Esophagus muscularis mucosa (tissue), 4 donors: Measurements from ENCODE around the gene NRCAM.

Source experiments
- EP300 ChIP-seq: sonication (generic); formaldehyde crosslinking; IDR thresholded peaks from one replicate; pipeline ENCODE4 v1.6.1; 2017; ENCODE audit warnings: antibody characterized with exemption
- POLR2A ChIP-seq: fragments of 450-650 bp; IDR thresholded peaks from one replicate; pipeline ENCODE4 v1.6.1; 2017; ENCODE audit warnings: antibody characterized with exemption, moderate library complexity, mild to moderate bottlenecking, low read depth
- TF ChIP-seq, protein P1 (sequence below), 3 experiments: fragments of 200-600 bp in 2 of 3; fragments of 450-650 bp in 1 of 3; sonication (generic) in 2 of 3; IDR thresholded peaks; one replicate each; pipeline ENCODE4 v1.5.1; 2017 to 2019; ENCODE audit warnings: antibody characterized with exemption in 3 of 3, mild to moderate bottlenecking in 2 of 3, moderate library complexity in 1 of 3

DNA sequence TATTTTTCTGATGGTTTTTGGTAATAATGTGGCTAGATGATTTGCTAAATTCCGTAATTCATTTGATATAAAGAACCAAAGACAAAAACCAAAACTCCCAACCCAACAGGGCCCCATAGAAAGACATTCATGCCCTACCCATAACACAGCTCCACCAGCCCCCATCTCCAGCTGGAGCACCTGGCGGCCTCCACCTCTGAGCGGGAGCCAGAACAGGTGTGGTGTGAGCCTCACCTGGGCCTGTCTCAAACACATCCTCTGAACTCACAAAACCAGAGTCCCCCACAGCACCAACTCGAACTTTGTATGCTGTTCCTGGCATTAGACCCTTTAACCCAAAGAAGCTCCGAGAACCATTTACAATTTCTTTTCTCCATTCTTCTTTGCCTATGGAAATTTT, 289.5 kb downstream of the NRCAM start:
- TF ChIP-seq POLR2A (no peak), EP300 (no peak)
- TF ChIP-seq, protein P1, sequence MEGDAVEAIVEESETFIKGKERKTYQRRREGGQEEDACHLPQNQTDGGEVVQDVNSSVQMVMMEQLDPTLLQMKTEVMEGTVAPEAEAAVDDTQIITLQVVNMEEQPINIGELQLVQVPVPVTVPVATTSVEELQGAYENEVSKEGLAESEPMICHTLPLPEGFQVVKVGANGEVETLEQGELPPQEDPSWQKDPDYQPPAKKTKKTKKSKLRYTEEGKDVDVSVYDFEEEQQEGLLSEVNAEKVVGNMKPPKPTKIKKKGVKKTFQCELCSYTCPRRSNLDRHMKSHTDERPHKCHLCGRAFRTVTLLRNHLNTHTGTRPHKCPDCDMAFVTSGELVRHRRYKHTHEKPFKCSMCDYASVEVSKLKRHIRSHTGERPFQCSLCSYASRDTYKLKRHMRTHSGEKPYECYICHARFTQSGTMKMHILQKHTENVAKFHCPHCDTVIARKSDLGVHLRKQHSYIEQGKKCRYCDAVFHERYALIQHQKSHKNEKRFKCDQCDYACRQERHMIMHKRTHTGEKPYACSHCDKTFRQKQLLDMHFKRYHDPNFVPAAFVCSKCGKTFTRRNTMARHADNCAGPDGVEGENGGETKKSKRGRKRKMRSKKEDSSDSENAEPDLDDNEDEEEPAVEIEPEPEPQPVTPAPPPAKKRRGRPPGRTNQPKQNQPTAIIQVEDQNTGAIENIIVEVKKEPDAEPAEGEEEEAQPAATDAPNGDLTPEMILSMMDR (IDR thresholded peaks at IDR 0.05), result no peak
